Hematopoietic multipotent progenitor cell treated with erythropoietin and hydrocortisone succinate and interleukin-3 and kit ligand, for 4 days (in vitro differentiated cells): ENCODE measurements around the gene MICAL1.
A peak's percentile ranks its signal among the peaks of the same experiment; 100 is the strongest.

Experiments
- DNase-seq: peaks from one replicate; pipeline ENCODE4 v3.0.0-alpha.2; 2015

Gene MICAL1, protein sequence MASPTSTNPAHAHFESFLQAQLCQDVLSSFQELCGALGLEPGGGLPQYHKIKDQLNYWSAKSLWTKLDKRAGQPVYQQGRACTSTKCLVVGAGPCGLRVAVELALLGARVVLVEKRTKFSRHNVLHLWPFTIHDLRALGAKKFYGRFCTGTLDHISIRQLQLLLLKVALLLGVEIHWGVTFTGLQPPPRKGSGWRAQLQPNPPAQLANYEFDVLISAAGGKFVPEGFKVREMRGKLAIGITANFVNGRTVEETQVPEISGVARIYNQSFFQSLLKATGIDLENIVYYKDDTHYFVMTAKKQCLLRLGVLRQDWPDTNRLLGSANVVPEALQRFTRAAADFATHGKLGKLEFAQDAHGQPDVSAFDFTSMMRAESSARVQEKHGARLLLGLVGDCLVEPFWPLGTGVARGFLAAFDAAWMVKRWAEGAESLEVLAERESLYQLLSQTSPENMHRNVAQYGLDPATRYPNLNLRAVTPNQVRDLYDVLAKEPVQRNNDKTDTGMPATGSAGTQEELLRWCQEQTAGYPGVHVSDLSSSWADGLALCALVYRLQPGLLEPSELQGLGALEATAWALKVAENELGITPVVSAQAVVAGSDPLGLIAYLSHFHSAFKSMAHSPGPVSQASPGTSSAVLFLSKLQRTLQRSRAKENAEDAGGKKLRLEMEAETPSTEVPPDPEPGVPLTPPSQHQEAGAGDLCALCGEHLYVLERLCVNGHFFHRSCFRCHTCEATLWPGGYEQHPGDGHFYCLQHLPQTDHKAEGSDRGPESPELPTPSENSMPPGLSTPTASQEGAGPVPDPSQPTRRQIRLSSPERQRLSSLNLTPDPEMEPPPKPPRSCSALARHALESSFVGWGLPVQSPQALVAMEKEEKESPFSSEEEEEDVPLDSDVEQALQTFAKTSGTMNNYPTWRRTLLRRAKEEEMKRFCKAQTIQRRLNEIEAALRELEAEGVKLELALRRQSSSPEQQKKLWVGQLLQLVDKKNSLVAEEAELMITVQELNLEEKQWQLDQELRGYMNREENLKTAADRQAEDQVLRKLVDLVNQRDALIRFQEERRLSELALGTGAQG

DNA sequence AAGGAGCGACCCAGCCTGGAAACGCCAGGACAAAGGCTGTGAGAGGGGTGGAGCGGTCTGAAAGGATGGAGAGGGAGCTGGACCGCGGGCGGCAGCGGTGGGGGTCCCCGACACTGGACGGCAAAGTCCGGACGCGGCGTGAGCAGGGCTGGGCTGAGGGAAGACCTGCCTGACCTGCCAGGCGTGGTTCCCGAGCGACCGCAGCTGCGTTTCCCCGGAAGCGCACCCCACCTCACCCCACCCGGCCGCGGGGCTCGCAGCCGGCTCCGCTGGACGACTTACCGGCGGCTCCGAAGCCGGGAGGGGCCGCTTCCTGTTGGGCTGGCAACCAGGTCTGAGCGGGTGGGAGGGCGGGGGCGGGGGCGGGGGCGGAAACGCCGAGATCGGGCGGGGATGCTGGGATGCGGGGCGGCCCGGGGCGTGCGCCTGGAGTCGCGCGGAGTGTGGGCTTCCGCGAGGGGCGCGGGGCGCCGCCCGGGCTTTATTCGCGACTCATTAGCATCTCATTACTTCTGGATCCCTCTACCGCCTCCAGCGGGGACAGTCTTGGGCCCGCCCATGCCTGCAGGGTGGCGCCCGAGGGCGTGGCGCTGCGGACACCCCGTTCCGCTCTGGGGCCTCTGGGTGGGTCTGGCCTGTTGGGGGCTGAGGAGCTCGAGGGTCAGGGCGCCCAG, at the start of gene MICAL1:
TSS of gene MICAL1 (minus strand) at position 336 of the 674 bp plus-strand sequence. CDS start 1,576 bp downstream, outside the sequence.
- peak; percentile 91 for DNase-seq

DNA sequence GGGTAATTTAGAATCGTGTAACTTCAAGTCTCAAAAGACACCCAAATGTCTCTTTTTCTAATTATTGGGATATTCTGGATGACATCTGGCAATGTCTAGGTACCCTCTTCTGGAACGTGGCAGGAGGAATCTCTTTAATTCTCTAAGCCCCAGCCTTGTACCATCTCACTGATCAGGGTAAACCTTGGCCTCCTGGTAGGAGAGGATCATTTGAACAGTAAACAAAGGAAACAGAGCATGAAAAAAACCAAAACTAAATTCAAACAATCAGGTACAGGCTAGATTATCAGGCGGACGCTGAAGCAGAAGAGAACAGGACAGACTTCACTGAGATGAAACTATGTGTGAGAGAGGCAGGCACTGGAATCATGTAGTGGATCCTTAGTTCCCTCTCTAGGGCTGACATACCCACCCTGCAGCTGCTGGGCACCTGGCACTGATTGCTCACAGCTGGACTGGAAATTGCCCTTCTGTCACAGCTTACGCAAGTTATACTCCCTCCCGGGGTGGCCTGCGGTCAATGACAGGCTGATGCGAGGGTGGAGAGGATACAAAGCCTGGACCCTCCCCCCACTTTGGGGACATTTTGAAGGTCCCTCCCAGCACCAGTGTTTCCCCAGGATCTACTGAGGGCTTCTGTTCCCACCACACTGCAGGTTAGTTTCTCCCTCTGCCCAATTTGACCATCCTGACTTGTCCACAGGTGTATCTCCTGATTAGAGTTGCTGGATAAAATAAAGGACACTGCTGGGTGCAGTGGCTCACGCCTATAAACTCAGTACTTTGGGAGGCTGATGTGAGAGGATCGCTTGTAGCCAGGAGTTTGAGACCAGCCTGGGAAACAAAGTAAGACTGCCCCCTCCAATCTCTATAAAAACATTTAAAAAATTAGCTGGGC, 48.0 kb upstream of the MICAL1 start:
- no peak for DNase-seq

DNA sequence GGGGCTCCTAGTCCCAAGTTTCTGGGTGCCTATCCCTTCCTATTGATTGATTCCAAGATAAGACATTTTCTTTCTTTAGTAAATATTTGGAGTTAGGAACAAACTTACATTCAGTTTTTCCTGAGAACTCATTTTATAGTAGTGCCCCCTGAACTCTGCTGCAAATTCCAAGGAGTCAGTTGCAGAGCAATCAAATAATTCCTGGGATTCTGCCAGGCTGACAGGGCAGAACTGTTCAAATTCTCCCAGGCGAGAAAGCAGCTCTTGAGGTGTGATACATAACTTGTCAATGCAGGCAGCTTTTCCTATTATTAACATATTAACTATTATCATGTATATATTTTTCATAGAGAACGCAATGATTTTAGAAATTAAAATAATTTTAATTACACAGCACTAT, 43.4 kb upstream of the MICAL1 start:
- DNase-seq, result no peak

DNA sequence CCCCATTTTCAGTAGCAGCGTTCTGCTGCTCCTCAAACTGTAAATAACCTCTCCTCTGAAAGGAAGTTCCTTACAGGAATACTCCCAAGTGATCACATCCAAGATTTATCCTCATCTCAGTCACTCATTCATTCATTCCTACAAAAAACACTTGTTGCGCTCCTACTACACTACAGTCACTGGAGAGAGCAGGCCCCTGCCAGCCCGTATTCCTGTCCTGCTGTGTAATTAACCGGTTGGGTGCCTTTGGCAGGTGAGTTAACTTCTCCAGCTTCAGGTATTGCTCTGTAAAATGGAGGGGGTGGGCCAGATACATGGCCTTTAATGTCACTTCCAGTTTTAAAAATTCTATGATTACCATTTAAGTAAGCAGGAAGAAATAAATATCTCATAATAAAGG, 42.5 kb upstream of the MICAL1 start:
- DNase-seq, result no peak

DNA sequence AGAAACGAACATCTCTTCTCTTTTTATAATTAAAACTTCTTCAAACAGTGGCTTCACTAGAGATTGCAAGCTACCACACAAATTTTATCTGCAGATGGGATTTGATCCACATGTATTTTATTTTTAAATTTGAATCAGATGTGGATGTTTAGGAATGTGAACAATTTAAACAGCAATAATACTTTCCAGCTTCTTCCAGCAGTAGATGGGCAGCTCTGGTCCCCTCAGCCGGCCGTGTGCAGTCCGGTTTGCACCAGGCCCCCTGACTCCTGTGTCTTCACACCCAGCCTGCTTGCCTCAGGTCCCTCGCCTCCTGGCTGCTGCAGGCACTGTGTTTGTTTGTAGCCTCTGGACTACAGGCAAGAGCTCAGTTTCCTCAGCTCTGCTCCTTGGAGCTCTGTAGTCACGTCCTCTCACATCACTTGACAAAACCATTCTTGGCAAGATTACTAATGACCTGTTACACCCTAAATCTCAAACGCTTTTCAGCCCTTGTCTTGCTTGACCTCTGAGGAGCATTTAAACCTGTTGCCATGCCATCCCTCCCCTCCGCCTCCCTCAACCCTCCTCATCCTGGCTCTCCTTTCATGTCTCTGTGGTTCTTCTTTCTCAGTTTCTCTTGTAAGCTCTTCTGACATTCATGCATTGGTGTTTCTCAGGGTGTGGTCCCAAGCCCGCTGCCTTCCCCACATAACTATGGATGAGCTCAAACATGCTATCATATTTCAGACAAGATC, 40.6 kb upstream of the MICAL1 start:
- DNase-seq, result no peak

DNA sequence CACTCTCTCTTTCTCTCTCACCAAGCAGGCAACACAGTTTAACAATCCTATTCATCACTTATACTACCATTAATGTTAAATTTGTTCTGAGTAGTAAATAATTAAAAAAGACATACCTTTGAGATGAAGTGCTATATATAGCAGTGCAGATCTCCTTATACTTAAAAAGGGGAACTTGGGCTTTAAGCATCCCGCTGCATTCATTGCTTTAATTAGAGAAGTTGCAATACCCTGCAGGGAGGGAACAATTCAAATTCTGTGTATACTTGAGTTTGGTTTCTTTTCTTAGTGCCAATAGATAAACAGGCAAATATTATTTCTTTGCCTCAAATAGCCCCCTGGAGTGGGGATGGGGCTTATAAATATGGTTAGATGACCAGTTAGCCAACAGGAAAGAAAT, 38.3 kb upstream of the MICAL1 start:
- DNase-seq, result peak; percentile 79

DNA sequence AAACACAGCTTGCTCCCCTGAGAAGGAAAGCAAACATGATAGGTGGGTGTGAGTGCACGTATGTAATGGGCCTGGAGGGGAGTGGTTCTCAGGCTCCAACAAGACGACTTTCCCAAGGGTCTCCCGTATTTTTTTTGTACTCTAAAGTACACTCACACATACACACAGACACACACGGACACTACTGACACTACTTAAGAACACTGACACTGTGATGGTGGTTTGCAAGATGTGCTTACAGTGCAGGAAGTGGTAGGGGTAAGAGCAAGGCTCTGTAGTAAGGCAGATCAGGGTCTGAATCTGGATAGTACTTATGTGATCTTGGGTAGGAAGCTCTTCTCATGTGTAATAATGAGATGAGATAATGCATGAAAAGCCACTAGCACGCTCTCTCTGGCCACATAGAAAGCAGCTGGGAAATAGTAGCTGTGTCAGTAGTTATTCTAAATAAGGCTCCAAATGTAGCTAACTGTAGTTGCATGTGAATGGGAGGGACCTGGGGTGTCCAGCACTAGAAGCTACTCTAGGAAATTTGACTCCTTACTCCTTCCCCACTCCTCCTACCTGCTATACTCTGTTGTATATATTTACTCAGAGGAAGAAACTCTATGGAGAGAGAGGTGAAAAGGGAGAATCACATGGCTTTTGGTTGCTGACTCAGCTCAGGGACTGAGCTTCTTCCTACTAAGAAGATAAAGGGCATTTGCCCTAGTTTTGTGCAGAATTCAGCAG, 35.8 kb upstream of the MICAL1 start:
- DNase-seq, result peak; percentile 82

DNA sequence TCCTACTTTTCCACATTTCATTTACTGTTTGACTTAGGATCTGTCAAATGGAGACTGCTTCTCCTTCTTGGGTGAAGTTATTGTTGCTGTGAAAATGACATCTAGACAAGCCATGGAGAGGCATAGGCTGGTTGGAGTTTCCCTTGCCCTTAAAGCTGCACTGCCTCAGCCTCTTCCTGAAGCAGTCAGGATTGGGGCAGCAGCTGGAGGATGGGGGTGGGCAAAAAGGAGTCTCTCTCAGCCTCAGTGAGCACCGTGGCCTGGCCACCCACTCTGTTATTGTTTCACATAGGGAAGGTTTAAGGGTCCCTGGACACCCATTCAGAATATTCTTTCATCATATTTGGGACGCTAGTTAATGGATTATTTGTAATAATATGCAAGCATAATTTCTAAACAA, 35.1 kb upstream of the MICAL1 start:
- DNase-seq, result no peak

DNA sequence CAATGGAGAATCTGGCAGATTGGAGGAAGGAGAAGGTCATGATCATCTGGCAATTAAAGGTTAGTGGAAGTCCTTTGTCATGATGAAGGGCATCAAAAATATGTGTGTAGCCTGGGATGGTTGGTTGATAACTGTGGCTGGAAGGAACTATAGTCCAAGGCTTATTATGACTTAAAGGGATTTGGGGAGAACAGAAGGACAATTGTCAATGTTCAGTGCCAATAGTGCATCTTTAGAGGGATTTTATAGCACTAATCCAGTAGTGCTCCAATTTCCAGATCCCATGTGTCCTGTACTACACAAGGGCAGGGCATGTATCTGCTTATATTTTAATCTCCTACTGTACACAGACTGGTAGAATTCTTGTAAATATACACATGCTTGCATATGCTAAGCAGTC, 32.4 kb upstream of the MICAL1 start:
- DNase-seq, result no peak

DNA sequence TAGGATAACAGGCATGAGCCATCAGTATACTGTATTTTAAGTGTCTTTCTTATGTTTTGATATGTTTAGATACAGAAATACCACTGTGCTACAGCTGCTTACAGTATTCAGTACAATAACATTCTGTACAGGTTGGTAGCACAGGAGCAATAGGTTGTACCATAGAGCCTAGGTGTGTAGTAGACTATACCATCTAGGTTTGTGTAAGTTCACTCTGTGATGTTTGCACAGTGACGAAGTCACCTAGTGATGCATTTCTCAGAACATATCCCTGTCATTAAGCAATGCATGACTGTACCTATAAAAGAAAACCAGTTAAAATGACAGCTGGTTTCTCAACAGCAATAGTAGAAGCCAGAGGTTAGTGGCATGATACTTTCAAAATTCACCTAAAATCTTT, 30.5 kb upstream of the MICAL1 start:
- DNase-seq, result no peak

DNA sequence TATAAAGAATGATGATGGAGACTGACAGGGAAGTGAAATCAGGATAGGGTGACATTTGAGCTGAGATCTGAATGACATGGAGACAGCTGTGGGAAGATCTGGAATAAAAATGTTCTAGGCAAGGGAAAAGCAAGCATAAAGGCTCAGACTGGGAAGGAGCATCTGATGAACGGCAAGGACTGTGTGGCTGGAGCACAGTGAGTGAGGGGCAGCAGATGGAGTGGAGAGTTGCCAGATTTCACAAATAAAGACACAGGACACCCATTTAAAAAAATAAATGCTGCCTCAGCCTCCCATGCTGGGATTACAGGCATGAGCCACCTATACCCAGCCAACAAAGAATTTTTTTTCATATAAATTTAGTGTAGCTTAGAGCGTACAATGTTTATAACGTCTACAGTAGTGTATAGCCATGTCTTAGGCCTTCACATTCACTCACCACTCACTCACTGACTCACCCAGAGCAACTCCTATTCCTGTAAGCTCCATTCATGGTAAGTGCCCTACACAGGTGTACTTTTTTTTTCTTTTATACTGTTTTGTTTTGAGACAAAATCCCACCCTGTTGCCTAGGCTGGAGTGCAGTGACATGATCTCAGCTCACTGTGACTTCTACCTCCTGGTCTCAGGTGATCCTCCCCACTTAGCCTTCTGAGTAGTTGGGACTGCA, 29.8 kb upstream of the MICAL1 start:
- DNase-seq, result no peak

DNA sequence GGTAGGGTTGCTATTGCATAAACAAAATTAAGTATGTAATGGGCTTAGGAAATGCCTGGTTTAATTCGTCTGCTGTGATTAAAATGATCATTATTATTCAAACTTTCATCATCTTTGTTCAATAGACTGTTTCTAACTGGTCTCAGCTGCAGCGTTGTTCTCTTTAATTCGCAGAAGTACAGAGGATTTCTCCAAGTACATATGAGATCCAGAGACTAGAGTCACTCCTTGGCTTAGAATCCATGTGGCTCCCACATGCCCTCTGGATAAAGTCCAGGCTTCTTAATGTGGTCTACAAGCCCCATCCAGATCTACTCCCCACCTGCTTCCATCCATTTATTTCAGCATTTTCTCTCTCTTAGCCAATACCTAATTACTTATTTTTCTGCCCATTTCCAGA, 28.6 kb upstream of the MICAL1 start:
- no peak for DNase-seq

DNA sequence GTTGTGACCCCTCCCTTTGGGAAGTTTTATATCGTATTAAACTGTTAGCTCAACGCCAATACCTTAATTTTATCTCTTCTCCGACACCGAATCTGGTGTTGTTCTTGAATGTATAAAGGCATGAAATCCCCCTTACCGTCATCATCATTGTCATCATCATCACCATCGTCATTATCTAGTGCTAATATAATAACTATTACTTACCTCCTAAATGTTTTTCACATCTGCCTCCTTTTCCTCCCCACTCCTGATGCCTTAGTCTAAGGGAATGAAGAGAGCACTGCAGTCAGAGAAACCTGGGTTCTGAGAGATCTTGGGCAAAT, 28.1 kb upstream of the MICAL1 start:
- DNase-seq, result no peak

DNA sequence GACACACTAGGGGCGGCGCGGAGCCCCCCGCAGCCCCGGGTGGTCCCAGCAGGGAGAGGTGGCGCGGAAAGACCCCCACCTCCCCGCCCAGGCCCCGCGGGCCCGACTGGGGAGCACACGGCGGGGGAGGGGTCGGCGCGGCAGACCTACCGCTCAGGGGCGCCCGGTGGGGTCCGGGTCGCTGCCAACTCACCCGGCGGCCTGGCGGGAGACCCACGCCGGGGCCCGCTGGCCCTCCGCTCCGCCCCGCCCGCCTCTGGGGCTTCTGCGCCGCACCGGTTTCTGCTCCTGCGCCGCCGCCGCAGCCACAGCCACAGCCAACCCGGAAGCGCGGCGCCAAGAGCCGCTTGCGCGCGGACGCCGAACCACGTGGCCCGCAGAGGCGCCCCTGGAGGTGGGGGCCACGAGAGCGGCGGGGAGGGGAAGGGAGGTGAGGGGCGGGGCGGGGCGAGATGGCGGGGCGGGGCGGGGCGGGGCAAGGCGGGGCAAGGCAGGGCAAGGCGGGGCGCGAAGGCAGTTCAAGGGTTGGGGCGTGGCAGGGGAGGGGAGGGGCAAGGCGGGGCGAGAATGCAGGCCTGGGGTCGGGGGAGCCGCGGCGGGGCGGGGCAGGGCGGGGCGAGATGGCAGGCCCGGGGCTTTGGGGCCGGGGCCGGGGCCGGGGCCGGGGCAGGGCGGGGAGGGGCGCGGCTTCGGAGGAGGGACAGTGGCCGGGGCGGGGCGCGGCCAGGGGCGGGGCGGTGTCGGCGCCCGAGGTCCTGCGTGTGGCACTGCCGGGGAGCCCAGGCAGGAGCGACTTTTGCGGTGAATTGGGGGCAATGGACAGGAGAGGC, 27.5 kb upstream of the MICAL1 start, which contains the start of gene ZBTB24:
TSS of gene ZBTB24 (minus strand) at position 315 of the 830 bp plus-strand sequence. CDS start 1,193 bp downstream, outside the sequence.
- peak; percentile 97 for DNase-seq

DNA sequence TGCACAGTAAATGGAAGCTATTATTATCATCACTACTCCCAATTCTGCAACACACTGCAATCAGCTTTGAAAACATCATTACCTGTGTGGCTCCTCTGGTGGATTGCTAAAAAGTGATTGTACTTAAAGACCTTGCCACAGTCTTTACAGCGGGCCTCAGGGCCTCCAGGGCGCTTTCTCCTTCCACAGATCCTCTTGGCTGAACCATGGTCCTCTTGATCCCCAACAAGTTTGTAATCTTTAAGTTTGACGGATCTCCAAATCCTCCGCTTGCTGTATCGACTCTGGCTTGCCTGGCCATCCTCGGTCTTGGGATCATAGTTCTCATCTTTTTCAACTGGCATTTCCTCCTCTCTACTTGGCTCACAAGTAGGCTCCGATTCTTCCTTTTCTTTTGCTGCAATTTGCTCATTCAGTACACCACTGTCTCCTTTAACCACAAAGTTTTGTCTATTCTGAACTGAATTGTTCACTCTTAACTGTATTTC, 25.5 kb upstream of the MICAL1 start:
- DNase-seq, result no peak

DNA sequence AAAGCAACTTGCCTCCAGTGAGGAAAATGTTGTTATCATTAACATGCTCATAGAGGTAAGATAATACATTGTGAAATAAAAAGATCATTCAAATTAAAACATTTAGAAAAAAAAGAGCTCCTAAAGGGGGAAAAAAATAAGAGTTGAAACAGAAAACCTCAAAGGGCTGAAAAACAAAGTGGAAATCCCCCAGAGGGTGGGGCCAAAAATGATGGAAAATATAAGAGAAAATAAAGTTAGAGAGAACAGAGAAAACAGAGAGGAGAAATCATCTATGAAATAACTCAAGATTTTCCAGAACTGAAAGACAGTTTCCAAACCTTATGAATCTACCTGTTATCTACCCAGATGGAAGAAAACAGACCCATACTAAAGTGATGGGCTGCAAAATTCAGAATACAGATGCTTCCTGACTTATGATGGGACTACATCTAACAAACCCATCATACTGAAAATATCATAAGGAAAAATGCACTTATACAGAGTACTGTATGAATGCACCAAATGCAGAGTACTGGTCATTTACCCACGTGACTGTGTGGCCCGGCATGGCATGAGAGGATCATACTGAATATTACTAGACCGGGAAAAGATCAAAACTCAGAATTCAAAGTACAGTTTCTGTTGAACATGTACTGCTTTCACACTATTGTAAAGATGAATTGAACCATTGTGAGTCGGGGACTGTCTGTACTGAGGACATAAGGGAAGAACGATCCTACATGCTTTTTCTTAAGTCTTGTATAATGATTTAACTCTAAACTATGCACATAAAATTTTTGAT, 23.5 kb upstream of the MICAL1 start:
- DNase-seq, result no peak

DNA sequence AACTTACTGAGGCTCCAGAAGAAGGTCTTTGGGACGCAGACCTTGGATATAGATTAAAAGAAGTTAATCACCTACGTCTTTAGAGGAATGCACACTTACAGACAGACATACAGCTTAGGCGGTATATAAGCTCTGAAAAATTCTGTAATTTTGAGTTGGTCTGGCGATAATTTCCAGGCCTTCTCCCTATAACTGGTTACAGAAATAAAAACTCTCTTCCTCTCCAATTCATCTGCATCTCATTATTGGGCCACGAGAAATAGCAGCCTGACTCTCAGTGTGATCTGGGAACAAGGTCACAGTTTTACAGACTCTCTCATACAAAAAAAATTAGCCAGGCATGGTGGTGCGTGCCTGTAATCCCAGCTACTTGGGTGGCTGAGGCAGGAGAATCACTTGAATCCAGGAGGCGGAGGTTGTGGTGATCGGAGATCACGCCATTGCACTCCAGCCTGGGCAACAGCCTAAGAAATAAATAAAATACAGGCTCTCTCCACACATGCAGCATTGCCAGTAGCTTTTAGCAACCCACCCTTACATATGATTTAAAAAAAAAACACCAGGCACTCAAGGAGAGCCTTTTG, 22.7 kb upstream of the MICAL1 start:
- DNase-seq, result no peak

DNA sequence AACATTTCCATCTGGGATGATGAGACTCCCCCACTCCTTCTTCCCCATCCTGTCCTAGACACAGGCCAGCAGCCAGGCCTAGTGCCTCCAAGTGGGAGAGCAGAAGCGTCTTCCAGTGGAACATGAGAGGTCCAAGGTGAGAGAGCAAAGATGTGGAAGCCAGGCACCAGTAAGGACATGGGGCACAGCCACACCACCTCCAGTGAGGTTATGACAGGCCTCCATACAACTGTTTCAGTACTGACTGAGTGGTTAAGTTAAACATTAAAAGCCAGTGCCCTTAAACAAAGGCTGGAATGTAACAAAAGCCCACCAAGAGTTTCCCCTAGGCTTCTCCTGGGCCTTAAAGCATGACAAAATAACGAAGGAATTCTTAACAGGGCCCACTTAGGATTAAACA, 22.2 kb upstream of the MICAL1 start:
- DNase-seq, result no peak
